HG02885 (cell line): ENCODE measurements around the gene HCN1.
"Not testable (repeated sequence)": the region's sequence is repeated elsewhere in the genome, so short reads cannot be mapped to it uniquely, and the experiment has no call there.

Experiments
- ATAC-seq: cut with Tn5 transposase; IDR thresholded peaks from one replicate; pipeline ENCODE4 v1.9.1; 2021; ENCODE audit warnings: mild to moderate bottlenecking; ENCODE audit not compliant: unreplicated experiment, poor library complexity

HCN1 gene

GRCh38 chr5:45623832-45624231, 72.3 kb downstream of the HCN1 start:
- ATAC-seq, result no peak

- ATAC-seq, result no peak
These were observed 73.8 kb downstream of the HCN1 start for GRCh38 chr5:45622365-45622764.

DNA sequence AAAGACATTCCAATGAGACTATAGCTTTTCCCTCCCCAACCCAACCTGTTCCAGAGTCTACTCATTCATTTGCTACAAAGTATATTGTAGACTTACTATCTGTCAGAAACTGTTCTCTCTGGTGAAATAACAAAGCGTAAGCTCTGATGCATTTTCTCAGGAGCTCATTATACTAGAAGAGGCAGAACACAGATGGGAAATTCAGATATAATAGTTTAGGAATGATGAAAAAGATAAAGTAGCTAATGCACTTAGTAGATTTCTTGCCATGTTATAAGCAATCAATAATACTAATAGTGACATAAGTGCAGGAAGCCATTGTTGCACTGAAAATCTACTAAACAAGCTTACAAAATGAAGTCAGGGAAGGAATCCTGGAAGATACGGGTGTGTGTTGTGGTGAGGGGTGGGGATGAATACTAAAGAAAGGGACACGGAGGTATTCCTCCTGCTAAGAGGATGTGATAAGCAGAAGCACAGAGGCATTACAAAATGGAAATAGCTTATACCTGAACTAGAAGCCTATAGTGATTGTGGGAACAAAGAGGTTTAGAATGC, 78.2 kb downstream of the HCN1 start:
- no peak for ATAC-seq

DNA sequence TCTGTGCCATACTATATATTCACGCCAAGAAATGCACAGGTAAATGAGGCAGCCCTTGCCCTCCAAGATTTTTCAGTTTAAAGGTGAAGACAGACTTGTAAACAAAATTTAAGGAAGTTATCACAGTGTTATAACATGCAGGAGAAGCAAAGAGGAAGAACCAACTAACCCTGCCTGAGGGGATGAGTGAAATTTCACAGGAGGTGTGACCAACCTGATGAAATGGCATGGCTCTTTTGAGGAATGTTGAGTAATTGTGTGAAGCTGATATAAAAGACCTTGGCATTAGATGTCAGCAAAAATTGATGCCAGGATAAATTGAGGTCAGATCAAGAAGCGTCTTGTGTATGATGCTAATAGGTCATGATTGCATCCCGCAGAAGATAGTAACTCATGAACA, 86.5 kb downstream of the HCN1 start:
- ATAC-seq, result no peak

DNA sequence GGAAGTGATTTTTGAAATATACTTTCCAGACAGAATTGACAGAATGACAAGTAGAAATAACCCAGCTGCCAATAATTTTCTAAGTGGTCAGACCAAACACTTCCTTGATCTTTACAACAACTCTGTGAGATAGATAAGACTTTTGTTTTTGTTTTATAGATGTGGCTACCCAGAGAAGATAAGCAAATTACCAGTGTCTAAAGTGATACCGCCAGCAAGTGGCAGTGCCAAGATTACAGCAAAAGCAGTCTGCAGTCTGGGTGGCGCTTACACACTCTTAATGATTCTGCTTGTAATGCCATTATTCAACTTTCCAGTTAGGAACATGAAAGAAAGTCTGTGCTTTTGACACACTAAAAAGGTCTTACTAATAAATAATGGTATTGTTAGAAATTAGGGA, 92.1 kb downstream of the HCN1 start:
- ATAC-seq, result no peak

GRCh38 chr5:45601424-45601823, 94.8 kb downstream of the HCN1 start:
- no peak for ATAC-seq

DNA sequence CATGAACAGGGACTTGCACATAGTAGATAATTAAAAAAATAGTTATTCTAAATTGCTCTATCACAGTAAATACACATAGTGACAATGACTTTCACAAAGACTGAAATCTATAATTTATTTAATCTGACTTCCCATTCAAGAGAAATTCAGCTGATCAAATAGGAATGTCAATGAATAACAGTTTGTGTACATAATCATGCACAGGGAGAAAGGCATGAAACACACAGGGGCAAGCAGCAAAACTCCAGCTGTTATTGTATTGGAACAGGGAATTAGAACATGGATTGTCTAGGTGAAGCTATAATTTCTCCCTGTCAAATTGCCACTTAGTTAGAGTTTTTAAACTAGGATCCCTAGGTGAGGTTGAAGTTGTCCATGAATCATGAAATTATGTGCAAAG, 99.9 kb downstream of the HCN1 start:
- no peak for ATAC-seq

DNA sequence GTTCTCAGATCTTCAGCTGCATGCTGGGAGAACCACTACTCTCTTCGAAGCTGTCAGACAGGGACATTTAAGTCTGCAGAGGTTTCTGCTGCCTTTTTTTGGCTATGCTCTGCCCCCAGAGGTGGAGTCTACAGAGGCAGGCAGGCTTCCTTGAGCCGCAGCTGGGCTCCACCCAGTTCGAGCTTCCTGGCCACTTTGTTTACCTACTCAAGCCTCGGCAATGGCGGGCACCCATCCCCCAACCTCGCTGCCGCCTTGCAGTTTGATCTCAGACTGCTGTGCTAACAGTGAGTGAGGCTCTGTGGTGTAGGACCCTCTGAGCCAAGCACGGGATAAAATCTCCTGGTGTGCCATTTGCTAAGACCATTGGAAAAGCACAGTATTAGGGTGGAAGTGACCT, 110.2 kb downstream of the HCN1 start:
- ATAC-seq, result not testable (repeated sequence)

DNA sequence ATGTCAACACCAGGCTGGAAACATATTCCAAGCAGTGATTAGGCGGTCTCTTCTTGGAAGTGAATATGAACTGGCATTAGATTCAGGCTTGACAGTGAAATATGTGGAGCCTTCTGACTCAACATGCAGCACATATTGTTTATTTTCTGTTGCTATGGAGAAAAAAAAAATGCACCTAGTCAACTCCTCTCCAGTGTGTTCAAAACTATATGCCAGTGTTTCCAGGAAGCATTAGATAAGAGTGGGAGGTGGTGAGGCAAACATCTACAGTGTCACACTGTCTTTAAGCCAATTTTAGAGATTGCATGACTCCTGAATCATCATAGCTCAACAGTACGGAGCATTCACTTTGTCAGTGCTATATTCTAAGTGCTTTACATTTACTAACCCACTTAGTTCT, 117.9 kb downstream of the HCN1 start:
- ATAC-seq, result no peak

- ATAC-seq, result no peak
These were observed 127.4 kb downstream of the HCN1 start for GRCh38 chr5:45568813-45569212.

GRCh38 chr5:45542421-45542820, 153.8 kb downstream of the HCN1 start:
- no peak for ATAC-seq

GRCh38 chr5:45533663-45534062, 162.5 kb downstream of the HCN1 start:
- no peak for ATAC-seq

- ATAC-seq, result no peak
These were observed 163.2 kb downstream of the HCN1 start for GRCh38 chr5:45532826-45533624.

- ATAC-seq, result no peak
These were observed 175.1 kb downstream of the HCN1 start for GRCh38 chr5:45521067-45521466.

DNA sequence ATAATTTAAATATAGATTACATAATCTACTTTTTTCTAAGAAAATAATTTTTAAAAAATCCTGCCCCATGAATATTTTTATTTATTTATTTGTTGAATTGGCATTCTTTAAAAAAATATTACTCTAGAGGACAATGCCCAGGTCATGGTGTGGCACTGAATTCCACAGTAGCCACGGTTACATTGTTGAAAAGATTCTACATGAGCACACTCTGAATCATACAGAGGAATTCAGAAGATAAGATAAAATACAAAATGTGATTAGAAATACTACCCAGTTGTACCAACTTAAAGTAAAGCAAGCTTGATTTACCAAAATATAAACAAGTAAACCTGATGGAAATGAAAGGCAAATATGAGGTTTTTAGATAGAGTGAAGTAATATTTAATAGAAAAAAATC, 183.7 kb downstream of the HCN1 start:
- no peak for ATAC-seq

GRCh38 chr5:45509371-45509770, 186.8 kb downstream of the HCN1 start:
- no peak for ATAC-seq

- no peak for ATAC-seq
These were observed 188.0 kb downstream of the HCN1 start for GRCh38 chr5:45508135-45508534.

DNA sequence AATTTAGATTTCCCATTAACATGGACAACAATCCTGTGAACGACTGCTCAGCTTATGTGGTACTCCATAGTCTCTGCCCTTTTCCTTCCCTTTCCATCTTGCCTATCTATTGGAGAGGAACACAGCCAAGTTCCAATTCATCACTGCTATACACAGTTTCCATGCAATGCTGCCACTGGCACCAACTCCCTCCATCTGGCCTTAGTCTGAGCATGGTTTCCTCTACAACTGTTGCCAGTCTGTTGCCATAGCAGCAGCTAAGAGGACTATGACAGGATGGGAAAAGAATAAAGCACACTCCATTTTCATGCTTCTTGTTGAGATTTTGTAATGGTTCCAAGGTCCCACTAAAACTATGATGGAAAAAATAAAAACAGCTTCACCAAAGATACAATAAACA, 189.0 kb downstream of the HCN1 start:
- no peak for ATAC-seq

DNA sequence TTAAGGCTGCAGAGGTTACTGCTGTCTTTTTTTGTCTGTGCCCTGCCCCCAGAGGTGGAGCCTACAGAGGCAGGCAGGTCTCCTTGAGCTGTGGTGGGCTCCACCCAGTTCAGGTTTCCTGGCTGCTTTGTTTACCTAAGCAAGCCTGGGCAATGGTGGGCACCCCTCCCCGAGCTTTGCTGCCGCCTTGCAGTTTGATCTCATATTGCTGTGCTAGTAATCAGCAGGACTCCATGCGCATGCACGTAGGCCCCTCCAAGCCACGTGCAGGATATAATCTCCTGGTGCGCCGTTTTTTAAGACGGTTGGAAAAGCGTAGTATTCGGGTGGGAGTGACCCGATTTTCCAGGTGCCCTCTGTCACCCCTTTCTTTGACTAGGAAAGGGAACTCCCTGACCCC, 197.2 kb downstream of the HCN1 start:
- ATAC-seq, result not testable (repeated sequence)

GRCh38 chr5:45491368-45491767, 204.8 kb downstream of the HCN1 start:
- ATAC-seq, result no peak

GRCh38 chr5:45484781-45485180, 211.4 kb downstream of the HCN1 start:
- ATAC-seq, result no peak

DNA sequence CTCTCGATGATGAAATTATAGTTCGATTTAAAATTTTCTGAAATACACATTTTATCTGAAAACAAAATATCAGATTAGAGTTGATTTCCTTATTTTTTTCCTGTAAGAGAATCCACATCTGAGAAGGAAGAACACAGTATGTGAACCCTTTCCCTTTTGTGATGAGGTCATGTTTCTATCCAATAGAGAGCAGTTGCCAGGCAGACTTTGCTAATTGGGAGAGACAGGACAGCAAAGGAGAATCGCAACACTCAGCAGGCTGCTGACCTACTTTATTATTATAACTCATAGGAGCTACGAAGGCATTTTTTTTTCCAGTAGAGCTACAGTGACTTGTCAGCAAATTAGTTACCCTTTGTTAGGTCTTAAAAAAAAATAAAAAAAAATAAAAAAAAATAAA, 242.1 kb downstream of the HCN1 start:
- ATAC-seq, result no peak
